ENCODE data around the gene PGLYRP2.

PGLYRP2 gene

DNA sequence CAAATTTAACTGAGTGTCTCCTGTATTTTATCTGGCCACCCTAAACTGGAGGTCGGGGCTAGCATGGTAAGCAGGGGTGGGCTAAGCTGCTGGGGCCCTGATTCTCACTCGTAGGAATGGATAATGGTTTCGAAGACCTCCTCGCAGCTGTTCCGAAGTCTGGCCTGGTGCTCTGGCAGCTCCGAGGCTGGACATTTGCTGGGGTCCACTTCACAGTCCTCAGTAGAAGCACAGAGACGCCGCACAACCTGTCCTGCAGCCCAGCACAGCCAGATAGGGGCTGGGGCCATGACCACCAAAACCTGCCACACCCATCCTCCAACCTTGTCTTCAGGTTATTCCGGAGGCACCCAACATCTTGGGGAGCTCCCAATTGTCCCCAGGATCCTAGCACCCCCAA lies 23.3 kb downstream of the PGLYRP2 start:
- DNase-seq (ENCODE audit: low spot score): no peak

DNA sequence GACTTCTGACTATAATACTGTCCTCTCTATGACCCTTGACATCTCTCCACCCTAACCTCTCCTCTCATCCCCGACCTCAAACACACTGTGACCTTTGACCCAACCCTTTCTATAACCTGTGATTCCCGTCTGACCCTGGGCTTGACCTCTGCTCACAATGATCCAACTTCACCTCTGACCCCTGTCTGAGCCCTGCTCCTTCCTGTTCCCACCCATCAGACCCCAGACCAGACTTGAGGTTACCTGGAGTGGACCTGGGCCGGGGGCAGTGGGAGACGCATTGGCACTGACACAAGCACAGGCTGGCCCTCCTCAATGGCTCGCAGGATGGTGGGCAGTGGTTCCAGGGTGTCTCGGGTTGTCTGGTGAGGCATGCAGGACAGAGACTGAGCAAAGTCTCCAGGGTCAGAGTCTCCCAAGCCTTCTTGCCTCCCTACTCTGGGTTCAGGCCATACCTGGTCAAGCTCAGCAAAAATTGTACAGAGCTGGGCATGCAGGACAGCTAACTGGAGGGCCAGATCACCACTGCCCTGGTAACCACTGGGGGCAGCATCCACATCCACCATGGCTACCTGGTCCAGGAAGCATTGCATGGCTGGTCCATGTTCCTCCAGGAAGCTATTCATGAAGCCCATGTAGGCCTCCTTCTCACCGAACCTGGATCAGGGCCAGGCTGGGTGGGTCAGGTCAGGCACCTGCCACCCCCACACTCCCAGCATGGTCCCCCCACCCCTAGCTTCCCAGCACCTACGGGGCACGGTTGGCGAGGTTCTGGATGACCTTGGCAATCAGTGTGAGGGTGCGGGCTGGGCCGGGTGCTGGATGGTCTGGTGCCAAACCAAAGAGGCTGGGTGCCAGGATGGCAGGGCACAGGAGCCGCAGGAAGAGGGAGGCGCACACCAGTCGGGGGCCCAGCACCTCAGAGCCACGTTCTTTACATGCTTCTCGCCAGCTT lies 25.1 kb downstream of the PGLYRP2 start:
- DNase-seq (ENCODE audit: low spot score): peak; percentile 90

DNA sequence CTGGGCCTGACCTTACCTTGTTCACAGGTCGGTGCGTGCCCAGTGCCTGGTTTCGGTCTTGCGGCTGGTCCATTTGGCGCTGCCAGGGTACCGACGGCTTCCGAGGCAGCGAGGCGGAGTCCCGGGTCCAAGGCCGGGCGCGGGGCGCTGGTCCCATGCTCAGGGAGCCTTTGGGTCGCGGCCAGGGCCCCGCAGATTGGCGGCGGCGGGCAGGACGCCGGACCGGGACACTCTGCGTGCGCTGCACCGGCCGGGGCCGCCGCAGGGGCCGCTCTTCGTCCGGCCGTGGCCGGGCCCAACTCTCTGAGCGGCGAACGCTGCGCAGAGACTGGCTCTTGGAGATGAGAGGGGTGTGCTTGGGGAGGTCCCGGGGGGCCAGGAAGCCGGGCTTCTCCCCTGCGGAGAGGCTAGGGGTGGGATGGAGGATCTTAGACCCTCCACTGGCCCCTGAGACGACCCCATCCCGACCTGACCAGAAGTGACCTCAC lies 26.2 kb downstream of the PGLYRP2 start:
- peak; percentile 90 for DNase-seq (ENCODE audit: low spot score)

DNA sequence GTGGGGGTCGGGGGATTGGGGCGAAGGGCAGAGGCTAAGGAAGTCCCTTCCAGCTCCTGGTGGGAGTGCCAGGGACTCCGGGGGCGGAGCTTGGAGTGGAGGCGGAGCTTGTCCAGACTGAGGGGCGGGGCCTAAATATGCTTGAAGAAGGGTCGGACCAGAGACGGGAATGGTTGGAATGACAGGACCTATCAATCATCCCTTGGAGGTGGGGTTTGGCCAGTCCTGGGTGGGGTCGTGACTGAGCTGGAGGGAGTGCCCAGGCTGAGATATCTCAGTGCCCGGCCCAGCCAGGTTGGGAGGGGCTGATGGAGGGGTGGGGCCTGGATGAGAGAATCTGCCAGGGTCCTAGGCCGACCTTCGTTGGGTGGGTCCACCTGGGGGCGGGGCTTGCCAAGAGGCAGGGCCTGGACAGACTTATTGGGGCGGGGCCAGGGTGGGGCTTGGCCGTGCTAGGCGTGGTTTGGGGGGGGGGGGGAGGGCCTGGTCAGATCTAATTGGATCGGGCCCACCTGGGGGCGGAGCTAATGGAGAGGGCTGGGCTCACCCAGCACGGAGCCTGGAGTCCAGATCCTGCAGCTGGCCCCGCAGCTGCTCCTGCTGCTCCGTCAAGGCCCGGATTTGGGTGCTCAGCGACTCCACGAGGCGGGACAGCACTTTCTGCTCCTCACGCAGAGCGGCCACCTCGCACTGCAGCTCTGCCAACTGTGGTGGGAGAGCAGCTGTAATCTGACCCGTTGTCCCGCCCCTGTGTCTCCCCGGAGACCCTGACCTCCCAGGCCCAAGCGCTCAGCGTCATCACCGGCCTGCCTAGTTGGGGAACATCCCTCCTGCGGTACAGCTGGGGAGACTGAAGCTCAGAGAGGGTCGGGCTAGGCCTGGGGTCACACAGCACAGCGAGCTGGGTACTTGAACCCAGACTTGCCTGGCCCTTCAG lies 26.9 kb downstream of the PGLYRP2 start:
- peak; percentile 99 for DNase-seq (ENCODE audit: low spot score)

DNA sequence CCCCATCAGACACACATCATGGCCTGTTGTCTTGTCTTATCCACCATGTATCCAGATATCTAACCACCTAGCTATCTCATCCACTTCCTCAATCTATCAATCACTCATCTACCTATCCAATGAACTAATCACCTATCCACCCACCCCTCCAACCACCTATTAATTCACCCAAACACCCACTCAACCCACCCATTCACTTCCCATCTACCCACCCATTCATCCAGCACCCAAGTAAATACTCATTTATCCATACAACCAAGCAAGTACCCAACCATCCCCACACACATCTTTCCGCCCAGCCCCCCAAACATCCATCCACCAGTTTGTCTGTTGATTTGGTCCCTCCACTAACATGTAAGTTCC lies 28.8 kb downstream of the PGLYRP2 start:
- DNase-seq (ENCODE audit: low spot score): no peak

DNA sequence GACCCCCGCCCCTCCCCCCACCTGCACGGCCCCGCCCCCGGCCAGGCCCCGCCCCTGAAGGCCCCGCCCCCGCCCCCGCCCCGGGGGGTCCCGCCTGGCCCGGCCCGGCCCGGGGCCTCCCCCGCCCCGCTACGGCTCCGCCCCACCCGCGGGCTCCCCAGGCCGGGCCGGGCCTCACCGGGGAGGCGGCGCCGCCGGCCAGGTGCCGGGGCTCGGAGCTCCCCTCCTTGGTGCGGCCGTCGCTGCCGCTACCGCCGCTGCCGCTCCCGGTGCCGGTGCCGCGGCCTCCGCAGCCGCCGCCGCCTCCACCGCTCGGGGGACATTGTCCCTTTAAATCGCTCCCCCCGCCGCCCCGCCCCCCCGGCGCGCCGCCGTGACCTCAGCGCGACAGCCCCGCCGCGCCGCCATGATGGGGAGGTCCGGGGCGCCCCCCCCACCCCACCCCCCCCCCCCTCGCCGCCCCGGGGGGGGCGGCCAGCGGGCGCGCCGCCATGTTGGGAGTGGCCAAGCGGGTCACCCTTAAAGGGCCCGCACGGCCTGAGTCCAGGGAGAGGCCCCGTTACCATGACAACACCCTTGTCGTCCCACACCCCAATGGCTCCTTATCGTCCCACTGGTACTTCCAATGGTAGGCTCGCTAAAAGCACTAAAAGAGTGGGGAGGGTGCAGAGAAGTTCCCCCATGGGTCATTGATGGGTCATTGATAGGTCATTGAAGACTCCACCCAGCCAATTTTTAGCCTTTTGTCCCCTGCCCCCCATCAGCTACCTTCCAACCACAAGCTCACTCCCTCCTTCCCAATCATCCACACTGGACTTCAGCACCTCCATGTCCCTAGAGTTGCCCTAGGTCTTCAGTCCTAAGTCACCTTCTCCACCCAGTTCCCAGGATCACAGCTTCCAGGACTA lies 29.4 kb downstream of the PGLYRP2 start, which contains the start of gene WIZ:
WIZ (minus strand) TSS at position 337 of the 908 bp plus-strand sequence. CDS start 1,649 bp downstream, outside the sequence.
- peak; percentile 94 for DNase-seq (ENCODE audit: low spot score)

DNA sequence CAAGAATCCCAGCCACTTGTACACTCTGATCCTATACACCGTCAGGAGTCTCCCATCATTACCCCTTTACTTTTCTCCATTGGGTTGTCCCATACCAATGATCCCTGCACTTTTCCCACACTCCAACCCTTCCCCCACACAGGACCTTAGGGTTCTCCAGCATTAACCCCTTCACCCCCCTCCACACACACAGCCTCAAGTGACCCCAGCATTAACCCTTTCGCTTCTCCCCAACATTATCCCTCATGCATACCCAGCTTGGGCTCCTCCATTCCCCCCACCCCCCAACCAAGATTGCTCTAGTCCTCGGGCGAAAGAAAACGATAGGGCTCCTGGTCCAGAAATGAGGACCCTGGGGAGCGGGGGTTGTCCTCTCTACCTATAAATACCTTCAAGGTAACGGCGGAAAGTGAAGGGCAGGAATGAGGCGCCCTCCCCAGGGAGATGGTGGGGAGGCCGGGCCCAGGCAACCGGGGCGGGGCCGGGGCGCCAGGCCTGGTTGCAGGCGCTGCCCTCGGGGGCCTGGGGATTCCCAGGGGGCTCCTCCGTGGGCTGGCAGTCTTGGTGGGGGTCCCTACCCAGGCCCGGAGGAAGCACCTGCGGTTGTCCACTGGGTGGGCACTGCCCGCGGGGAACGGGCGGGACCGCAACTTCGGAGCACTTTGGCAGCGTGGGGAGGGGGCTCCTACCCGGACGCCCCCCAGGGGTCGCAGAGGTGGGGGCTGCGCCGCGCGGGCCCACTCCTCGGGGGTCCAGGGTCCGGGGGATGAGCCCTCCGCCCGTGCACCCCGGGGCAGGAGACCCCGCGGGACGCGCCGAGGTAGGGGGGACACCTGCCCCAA lies 30.3 kb downstream of the PGLYRP2 start:
- DNase-seq (ENCODE audit: low spot score): no peak

DNA sequence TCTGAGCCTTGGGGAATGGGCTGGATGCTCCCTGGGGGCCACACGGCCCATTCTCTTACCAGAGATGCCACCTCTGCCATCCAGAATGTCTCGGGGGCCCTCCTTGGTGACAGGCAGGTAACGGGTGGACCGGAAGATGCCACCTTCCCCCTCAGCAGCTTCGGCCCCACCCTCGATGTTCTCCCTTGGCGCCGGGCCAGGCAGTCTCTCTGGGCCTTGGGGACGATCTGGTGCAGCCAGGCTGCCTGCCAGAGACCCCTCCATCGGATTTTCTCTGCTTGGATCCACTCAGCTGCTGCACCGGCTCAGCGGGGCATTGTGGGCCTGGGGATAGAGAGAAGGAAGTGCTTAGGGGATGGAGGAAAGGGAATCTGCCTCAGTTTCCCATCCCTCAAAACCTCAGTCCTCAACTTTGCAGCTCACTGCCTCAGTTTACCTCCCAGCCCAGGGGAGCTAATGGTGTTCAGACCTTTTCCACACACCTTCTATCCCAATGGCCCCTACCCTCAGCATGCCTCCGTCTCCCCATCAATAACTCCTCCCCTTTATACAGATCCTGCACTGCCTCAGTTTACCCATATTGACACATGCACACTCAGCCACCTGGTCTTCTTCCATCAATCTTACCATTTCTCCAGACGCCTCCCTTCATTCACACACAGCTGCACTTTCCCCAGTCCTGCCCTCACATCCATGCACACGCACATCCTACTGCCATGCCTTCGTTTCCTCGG lies 31.1 kb downstream of the PGLYRP2 start:
- no peak for DNase-seq (ENCODE audit: low spot score)

DNA sequence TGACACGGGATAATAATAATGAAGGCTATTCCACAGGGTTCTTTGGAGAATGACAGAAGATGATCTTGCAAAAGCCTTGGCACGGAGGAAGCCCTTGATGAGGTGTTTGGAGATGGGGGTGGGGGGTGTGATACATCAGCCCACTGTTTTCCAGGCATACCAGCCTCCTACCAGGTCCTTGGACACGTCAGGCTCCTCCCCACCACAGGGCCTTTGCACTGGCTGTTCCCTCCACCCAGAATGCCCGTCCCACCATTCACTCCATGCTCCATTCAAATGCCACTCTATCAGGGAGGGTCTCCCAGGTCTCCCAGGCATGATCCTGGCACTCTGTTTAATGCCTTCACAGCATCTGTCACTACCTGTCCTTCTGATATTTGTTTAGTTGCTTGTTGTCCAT lies 32.2 kb downstream of the PGLYRP2 start:
- no peak for DNase-seq (ENCODE audit: low spot score)

DNA sequence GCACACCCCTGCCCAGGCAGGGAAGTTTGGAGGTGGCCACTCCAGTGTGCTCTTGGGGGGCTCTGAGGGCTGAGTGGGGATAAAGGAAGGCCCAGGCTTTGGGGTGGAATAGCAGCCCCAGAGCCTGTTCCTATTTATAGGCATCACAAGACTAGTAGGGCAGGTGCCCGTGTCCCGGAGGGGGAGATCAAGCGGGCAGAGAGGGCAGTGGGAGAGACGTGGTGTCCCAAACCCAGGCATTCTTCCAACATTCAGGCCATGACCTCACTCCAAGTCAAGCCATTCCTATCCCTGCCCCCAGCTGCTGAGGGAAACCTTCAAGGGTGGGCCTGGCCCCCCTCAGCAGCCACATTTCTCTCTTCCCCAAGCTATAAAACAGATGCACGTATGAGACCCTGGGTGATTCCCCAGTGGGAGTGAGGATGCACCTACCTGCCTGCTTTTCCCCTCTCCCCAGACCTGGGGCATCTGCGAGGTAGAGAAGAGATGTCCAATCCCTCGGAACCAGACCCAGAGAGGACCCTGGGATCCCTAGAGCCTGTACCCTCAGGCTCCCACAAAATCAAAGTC lies 33.4 kb downstream of the PGLYRP2 start:
- DNase-seq (ENCODE audit: low spot score): no peak

DNA sequence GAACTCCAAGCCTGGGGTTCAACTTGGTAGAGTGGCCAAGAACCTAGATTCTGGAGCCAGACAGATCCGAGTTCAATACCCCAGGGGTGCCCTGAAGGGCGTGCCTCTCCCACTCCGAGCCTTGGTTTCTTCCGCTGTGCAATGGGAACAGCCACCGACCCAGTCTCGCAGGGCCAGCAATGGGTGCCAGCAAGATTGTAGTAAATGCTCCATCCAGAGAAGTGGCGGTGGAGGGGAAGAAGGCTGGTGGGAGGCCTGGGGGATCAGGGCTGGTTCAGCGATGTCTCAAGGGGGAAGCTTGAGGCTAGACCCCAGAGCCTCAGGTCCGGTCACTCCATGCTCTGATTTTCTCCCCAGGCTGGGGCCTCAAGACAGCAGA lies 34.1 kb downstream of the PGLYRP2 start:
- DNase-seq (ENCODE audit: low spot score): no peak

DNA sequence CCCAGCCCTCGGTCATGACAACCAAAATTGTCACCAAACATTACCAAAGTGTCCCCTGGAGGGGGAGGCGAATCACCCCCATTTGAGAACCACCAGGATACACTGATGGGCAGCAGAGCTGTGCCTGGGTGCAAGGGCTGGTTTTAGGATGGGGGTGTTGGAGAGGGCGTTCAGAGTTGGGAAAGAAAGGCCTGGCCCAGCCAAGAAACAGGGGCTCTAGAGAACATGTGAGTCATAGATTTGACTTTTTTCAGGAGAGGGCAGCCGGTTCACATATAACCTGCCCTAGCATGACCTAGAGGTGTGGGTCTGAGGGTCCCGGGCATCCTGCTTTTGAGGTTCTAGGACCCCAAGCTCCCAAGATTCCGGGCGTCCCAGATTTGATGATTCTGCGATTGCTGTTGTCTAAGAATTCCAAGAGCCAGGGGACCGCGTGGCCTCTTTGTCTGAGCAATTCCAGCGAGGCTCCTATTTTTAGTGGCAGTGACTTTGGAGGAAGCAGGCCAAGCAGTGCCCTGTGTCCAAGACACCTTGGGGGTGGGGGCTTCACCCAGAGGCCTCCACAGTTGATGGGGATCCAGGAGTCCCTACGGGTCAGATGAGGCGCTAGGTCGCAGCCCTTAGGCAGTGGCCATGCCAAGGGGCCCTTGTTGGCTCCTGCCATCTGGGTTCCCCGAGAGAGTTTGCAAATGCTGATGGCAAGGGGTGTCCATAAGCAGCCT lies 34.6 kb downstream of the PGLYRP2 start:
- DNase-seq (ENCODE audit: low spot score): no peak

DNA sequence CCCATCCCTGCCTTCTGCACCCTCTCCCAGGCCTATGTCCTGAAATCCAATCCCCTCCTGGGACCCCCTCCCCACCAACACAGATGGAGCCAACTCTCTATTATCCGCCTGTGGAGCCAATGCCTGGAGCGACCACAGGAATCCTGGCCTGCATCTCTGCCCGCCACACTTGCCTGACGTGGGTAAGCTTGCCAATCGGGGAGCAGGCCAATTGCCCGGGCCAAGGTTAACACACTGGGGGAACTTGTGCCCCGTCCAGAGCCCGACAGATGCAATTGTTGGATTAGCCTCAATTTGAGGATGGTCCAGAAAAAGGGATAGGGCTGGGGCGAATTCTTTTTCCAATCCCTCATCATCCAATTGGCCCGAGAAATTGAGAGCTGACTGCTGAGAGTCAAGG lies 35.5 kb downstream of the PGLYRP2 start:
- DNase-seq (ENCODE audit: low spot score): no peak

DNA sequence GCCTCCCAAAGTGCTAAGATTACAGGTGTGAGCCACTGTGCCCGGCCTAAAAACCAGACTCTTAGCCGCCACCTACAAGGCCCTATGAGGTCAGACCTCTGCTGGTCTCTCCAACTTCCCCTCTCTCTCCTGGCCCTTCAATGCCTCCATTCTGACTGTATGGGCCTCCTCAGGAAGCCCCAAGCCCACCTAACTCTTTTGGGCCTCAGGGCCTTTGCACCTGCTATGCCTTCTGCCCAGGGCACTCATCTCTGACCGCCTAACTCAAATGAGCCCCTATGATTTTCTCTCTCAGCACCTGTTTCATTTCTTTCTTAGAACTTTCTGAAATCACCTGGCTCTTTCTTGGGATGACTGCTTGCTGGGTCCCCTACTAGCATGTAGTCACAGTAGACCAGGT lies 36.0 kb downstream of the PGLYRP2 start:
- no peak for DNase-seq (ENCODE audit: low spot score)

DNA sequence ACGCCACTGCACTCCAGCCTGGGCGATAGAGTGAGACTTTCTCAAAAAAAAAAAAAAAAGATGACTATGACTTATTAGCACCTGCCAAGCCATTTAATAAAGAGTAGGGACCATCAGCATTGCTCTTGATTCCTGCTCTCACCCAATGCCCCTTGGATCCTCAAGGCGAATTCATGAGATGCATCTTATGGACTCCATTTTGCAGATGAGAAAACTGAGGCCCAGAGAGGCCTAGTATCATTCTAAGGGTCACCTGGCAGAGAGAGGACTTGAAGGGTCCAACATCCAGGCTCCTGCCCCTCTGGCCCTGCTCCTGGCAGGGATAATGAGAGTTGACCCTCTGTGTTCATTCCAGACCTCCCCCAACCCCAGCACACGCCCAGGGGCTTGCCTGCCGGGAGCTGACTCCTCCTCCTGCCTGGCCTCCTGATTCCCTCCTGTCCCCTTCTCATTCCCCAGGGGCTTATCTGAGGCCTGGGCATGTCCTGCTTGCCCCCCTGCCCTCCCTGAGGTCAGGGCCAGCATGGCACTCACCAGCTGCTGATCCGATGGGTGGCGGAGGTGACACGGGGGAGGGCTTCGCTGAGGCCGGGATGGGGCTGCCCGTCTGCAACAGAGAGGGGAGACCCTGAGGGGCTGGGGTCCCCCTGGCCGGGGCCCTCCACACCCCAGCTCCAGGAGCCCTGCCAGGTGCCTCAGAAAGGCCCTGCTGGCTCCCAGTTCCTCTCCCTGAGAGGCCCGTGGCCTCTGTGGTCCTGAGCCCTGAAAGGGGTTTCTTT lies 37.0 kb downstream of the PGLYRP2 start:
- DNase-seq (ENCODE audit: low spot score): no peak

DNA sequence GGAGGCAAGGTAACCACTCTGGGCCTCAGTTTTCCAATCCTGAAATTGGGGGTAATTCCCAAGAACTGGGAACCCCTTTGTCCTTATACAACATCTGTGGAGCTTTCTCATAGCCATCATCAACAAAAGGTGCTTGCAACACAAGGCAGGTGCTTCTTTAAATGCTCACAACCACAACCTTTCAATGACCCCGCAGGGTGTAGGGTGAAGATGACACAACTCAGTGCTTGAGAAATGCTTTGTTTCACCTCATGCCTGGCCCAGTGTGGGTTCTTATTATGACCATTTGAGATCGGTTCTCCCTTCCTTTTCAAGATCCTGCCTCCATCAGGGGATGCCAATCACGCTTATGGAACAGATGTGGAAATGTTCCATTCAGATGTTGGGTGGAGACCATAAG lies 38.0 kb downstream of the PGLYRP2 start:
- no peak for DNase-seq (ENCODE audit: low spot score)

DNA sequence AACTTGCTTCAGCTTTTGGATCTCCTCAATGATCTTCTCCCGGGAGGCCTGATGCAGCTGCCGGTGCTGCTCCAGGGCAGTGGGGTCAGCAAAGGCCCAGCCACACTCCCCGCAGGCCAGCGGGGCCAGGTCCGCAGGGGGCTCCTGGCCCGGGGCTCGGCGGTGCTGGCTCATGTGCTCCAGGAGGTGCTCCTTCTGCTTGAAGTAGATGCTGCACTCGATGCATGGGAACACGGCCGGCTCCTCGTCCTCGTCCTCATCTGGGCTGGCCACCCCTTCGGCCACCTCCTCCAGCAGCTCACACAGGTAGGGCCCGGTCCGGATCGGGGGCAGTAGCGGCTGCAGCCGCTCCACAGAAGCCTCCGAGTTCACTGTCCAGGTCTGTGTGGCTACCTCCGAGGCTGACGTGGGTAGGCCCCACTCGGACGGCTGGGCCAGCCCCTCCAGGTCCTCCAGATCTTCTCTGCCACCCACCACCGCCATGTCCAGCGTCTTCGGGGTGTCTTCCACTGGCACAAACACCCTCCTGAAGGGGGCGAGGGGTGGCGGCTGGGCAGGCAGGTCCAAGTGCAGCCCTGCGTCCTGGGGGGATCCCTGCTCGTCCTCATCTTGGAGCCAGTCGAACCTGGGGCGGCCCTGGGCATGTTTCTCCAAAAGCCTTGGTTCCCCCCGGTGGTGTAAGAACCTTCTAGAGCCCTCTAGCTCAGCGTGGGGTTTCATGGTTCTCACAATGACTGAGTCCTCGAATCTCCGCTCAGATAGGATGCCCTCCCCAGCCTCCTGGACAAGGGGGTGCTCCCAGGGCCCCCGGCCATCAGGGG lies 39.3 kb downstream of the PGLYRP2 start:
- no peak for DNase-seq (ENCODE audit: low spot score)
